GM21528 (cell line): Measurements from ENCODE around the gene MAEA.
A peak's percentile ranks its signal among the peaks of the same experiment; 100 is the strongest.
"Not testable (repeated sequence)": the region's sequence is repeated elsewhere in the genome, so short reads cannot be mapped to it uniquely, and the experiment has no call there.

Source experiments
- ATAC-seq: cut with Tn5 transposase; IDR thresholded peaks from one replicate; pipeline ENCODE4 v1.9.1; 2021; ENCODE audit warnings: mild to moderate bottlenecking, moderate library complexity; ENCODE audit not compliant: unreplicated experiment, low FRiP score

Gene MAEA

DNA sequence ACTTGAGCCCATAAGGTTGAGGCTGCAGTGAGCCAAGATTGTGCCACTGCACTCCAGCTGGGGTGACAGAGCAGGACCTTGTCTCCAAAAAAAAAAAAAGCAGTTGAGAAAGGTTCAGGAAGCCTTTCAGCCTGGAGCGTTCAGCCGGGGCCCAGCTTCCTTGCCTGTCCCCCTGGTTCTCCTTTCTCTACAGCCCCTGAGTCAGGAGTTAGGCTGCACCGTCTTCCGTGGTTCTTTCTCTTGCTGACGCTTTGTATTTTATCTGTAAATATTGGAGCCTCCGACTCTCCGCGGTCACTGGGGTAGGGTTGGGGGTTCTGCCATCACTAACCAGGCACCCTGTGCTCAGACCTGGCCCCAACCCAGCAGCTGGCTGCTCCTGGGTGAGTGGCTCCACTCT is 43.6 kb downstream of the MAEA start:
- no peak for ATAC-seq

GRCh38 chr4:1333851-1334578 is 44.3 kb downstream of the MAEA start:
- ATAC-seq = not testable (repeated sequence)

GRCh38 chr4:1334579-1334895 is 44.8 kb downstream of the MAEA start:
- ATAC-seq = no peak

GRCh38 chr4:1335193-1335883 is 45.6 kb downstream of the MAEA start:
- ATAC-seq = not testable (repeated sequence)

GRCh38 chr4:1336088-1336491 is 46.4 kb downstream of the MAEA start:
- no peak for ATAC-seq

GRCh38 chr4:1337376-1337831 is 47.7 kb downstream of the MAEA start:
- no peak for ATAC-seq

GRCh38 chr4:1337951-1338751 is 48.5 kb downstream of the MAEA start:
- ATAC-seq = no peak

DNA sequence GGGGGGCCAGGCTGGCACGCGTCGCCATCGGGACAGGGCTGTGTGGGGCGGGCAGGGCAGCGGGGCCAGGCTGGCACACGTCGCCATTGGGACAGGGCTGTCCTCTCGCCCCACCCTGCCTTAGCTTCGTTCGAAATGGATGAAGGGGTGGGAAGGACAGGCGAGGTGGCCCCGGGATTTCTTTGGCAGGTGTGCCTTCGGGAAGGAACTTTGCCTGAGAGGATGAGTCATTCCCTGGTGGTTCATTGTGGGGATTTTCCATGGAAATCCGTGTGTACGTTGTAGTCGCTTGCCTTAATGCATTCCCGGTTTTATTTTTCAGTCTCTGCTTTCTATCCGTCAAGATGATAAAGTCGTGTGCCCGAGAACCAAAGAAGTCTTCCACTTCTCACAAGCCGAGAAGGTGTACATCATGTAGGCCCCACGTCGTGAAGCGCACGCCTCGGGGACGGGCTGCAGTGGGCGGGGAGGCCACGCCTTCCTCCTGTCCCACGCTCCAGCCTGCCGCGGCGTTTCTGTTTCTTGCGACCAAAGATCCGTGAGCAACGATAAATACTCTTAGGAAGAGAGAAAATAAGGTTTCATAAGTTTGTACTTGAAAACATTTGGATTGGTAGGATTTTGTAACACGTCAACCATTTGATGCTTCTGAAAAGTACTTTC is 49.2 kb downstream of the MAEA start:
- ATAC-seq = no peak

DNA sequence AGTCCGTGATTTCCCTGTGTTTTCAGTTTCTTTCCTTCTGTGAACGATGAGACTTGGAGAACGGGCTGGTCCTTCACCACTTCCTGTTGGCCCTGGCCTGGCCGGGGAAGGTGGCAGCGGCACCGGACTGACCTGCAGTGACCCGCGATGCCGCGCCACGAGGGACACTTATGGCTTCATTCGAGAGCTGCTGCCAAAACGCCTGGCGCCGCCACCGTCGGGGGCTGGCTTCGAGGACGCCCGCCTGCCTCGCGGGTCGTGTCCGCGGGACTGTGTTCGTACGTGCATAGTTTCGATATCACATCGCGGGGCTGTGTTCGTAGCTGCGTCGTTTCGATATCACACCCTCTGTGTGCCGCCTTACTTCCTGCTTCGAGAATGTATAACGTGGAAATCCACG is 49.8 kb downstream of the MAEA start:
- no peak for ATAC-seq

- ATAC-seq = no peak
Measured at GRCh38 chr4:1340181-1340747, 50.6 kb downstream of the MAEA start.

DNA sequence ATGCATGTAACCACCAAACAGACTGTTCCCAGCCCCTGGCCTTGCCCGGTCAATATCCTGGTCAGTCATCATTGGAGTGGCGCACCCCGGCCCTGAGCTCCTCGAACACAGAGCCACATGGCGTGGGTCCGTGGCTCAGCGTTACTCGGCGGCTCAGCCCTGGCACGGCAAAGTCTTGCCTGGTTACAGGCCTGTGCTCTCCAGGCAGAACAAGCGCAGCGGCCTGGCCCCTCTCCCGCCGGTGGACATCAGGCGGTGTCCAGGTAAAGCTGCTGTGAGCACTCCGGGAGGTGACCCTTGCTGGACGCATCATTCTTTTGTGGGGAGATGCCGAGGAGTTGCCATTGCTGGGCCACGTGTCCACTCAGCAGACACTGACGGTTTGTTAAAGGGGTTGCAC is 51.2 kb downstream of the MAEA start:
- no peak for ATAC-seq

GRCh38 chr4:1342003-1342402 is 52.3 kb downstream of the MAEA start:
- ATAC-seq = no peak

DNA sequence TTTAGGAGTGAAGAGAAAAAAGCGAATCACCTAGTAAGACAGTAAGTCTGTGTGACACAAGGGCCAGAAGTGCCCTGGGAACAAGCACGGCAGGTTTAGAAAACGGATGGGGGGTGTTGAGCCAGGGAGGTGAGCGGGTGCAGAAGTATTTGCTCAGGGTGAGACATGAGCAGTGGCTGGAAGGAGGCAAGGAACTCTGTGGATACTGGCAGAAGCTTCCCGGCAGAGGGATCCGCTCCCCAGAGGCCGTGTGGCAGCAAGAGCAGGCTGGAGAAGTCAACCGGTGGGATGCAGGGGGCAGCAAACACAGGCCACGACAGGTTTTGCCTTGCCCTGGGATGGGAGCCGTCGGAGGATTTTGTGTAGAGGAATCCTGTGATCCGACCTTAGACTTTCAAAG is 55.0 kb downstream of the MAEA start:
- no peak for ATAC-seq

DNA sequence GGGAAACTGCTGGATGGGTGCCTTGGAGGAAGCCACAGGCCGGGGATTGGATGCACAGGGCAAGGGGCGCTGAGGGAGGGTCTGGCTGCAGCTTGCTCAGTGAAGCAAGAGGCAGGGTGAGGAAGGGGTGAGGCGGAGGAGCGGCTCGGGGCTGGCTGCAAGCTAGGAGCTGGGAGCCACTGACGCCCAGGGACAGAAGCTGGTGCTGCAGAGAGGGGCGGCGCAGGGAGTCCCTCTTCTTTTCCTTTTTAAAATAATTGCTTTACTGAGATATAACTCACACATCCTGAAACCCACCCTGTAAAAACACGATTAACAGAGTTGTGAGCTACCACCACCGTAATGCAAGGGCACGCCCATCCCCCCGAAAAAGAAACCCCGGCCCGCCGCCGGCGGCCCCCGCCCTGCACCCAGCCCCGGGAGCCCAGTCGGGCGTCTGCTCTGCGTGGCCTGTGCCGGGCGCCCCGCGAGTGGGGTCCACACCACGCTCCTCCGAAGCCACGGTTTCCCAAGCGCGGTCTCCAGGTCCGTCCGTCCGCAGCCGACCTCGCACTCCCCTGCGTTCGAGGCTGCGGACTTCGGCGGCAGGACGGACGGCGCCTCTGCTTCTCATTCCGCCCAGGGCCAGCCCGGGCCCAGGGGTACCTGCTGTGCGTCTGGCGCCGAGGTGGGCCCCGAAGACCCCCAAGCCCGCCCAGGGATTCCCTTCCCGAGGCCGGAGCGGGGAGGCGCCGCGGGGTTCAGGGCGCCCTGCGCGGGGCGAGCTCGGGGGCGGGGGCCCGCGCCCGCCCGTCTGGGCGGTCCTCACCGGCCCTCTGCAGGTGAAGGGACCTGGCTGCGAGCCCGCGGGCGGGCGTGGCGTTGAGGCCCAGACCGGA is 56.5 kb downstream of the MAEA start:
- ATAC-seq = peak; percentile 31

DNA sequence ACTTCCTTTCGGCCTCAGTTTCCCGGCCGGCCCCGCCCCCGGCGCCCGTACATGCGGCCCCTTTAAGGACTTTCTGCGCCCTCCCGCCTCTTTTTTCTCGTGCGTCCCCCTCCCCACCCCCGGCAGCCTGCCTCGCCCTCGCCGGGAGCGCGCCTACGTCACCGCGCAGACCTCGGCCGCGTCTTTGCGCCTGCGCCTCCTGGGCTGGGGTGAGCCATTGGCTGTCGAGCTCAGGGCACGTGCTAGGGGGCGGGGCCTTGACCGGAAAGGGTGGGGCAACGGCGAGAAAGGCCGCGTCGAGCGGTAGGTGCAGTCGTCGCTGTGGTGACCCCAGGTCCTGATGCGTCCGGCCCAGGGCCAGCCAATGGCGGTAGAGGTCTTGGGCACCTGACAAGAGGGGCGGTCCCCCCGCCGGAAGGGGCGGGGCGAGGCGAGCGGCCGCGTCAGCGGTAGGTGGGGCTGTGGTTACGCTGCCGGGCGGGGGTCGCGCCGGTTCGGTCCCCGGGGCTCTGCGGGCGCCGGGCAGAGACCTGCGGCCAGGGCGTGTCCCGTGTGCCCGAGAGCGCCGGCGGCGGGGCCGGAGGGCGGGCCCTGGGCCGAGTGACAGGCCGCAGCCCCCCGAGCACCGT is 57.2 kb downstream of the MAEA start, which contains the start of gene UVSSA:
Gene UVSSA (plus strand): TSS at position 428 of the 629 bp plus-strand sequence. CDS start 884 bp downstream, outside the sequence.
- ATAC-seq = peak; percentile 90

DNA sequence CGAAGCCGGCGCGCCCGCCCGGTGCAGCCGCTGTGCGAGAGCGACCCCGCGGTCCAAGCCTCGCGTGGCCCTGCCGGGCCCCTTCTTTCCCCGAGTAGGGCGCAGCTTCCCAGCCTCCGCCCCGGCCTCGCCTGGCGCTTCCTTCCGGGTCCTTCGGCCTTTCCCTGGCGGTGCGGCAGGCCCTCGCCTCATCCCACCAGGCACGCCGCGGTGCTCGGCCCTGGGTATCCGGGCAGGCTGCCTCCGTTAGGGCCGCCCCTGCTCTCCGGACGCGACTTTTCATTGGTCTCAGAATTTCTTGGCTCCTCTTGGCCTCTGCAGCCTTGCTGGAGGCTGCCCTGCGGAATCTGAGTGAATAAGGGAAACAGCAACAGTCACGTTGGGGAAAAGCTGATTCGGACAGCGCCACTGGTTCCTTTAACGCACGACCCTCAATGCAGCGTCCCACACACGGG is 57.7 kb downstream of the MAEA start:
- ATAC-seq = peak; percentile 40

- no peak for ATAC-seq
Measured at GRCh38 chr4:1348014-1348513, 58.4 kb downstream of the MAEA start.

DNA sequence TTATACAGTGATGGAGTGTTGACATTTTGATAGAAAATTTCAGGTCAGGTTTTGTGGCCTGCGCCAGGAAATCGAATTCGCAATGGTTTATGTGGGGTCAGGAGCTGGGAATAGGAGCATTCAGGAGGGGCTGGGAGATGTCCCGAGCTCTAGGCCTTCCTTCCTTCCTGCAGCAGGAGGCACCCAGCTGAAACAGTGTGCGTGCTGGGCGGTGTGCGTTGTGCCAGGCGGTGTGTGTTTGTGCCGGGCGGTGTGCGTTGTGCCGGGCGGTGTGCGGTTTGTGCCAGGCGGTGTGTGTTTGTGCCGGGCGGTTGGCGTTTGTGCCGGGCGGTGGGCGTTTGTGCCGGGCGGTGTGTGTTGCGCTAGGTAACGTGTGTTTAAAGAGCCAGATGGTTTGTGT is 59.1 kb downstream of the MAEA start:
- ATAC-seq = no peak
